HG02623 (cell line): ENCODE data around the gene TBCD.
"Not testable (repeated sequence)": the region's sequence is repeated elsewhere in the genome, so short reads cannot be mapped to it uniquely, and the experiment has no call there.

Experiments used
- ATAC-seq: cut with Tn5 transposase; IDR thresholded peaks from one replicate; pipeline ENCODE4 v1.9.1; 2021; ENCODE audit warnings: moderate library complexity; ENCODE audit not compliant: unreplicated experiment

TBCD gene

DNA sequence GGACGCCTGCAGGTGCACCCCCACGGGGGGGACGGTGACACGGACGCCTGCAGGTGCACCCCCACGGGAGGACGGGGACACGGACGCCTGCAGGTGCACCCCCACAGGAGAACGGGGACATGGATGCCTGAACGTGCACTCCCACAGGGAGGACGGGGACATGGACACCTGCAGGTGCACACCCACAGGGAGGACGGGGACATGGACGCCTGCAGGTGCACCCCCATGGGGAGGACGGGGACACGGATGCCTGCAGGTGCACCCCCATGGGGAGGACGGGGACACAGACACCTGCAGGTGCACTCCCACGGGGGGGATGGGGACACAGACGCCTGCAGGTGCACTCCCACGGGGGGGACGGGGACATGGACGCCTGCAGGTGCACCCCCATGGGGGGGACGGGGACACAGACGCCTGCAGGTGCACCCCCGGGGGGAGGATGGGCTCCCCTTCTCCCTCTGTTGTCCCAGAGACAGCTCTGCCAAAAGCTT lies 213.0 kb downstream of the TBCD start:
- ATAC-seq: no peak

DNA sequence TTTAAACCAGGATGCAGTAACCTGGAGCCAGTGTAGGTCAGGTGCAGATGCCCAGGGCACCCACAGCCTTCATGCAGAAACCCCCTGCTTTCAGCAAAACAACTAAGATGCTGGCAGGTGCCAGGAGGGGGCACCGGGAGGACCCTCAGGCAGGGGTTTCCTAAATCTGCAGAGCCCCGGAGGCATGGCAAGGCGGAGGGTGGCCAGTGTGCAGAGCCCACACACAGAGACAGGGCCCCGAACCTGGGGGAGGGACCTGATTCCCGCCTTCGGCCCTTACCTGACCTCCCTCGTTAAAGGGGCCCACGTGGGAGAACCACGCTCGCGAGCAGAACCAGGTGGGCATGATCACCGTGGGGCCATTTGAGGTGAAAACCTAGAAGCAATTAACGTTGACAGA lies 213.5 kb downstream of the TBCD start:
- ATAC-seq: no peak

DNA sequence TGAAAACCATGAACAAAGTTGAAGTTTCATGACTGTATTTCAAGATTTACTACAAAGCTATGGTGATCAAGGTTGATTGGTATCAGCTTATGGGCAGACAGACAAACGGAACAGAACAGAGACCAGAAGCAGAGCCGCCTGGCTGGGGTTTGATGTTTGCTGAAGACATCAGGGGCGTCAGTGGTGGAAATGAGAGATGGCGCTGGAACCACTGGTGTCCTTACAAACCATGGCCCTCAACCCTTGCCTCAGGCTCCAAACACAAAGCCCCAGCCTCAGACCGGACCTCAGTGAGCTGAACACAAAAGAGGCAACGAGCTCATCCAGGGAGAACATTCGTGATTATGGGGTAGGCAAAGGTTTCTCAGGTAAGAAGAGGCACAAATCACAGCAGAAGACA lies 214.6 kb downstream of the TBCD start:
- ATAC-seq: no peak

DNA sequence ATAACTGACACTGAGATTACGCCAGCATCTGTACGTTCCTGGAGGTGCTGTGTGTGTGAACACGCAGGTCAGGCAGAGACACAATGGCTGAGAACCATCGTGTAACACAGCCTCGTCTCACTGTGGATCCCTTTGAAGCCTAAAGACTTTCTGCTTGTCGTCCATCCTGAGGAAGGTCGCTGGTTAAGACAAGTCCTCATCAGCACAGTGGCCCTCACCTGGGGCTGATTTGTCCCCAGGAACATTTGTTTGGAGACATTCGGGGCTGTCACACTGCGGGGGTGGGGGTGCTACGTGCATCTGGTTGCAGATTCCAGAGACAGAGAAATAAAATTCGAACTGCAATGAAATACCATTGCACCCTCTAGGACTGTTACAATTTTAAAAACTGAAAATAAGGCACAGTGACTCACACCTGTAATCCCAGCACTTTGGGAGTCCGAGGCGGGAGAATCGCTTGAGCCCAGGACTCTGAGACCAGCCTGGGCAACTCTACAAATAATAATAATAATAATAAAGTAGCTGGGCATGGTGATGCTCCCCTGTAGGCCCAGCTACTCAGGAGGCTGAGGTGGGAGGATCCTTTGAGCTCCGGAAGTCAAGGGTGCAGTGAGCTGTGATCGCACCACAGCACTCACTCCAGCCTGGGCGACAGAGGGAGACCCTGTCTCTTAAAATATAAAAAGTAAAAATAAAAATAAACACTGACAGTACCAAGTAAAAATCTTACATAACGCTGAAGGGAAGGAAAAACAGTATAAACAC lies 215.6 kb downstream of the TBCD start:
- no peak for ATAC-seq

DNA sequence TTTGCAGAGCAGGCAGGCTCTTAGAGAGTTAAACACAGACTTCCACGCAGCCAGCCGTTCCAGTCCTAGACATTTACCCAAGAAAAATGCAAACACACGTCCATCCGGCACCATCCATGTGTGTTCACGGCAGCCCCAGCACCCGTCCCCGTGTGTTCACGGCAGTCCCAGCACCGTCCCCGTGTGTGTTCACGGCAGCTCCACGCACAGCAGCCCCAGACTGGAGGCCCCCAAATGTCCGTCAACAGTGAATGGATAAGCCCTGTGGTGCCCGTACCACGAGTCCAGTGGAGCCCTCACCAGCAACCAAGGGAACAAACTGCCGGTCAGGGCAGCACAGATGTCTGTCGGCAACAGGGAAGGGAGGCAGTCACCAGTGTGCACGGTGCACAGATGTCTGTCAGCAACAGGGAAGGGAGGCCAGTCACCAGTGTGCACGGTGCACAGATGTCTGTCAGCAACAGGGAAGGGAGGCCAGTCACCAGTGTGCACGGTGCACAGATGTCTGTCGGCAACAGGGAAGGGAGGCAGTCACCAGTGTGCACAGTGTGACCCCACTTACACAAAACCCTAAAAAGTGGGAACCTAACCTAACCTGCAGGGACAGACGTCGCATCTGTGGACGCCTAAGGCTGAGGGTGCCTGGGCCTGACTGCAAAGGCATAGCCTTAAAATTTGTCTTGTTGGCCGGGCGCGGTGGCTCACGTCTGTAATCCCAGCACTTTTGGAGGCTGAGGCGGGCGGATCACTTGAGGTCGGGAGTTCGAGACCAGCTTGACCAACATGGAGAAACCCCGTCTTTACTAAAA lies 216.4 kb downstream of the TBCD start:
- ATAC-seq: not testable (repeated sequence)

DNA sequence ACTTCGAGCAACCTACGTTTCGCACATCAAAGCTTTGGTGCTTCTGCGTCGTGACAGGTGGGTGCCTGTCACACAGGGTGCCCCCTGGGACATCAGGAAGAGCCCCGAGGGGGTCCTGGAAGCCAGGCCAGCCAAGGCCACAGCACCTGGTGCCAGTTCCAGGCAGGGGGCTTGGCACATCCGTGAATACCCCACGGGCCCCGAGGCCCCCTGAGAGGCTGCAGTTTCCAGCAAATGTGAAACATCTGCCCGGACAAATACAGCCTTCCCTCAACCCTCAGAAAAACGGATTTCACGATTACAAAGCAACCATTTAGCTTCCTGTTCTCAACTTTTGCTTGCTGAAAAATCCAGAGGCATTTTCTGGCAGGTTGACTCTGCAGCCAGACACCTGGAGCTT lies 218.2 kb downstream of the TBCD start:
- no peak for ATAC-seq

DNA sequence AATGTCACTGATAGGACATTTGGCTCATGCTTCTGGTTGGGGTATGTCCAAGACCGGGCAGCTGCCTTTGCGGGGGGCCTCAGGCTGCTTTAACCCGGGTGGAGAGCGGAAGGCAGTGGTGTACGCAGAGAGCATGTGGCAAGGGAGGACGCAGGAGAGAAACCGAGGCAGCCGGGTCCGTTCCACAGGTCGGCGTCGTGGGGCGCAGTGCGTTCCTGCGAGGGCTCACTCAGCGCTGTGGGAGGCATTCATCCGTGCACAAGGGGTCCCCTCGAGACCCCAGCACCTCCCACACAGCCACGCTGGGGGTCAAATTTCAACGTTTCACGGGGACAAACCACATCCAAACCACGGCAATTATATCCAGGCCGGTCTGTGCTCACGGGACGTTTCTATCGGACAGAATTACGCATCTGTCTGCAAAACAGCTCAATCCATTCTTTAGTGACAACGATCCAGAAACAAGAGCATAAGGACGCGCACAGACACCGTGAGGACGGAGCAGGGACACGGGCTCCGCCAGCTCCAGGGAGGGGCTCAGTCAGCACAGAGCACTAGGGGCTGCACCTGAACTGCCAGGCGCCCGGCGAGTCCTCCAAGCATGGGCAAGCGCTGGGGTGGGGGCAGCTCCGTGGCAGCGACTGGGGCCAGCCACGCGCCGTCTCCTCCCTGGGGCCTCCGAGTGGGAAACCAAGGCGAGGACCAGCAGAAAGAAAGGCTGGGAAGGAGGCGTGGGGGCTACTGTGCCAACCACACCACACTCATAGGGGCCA lies 219.1 kb downstream of the TBCD start:
- ATAC-seq: no peak

DNA sequence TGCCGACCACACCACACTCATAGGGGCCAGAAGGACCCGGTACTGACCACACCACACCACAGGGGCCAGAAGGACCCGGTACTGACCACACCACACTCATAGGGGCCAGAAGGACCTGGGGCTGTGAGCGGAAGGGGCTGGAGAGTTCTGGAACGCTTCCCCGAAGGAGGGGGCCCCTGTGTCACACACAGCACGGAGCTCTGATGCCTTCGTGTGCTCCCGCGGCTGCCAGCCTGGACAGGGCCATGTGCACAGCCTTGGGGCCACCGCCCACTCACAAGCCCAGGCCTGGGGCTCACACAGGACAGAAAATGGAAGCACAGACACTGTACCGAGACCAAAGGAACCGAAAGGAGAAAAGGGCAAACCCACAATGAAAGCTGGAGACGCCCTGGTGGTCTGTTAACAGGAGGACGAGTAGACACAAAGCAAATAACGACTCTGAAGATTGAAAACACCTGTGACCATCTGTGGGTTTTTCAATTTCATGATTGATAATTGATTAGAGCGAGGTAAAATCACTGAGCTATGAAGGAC lies 221.0 kb downstream of the TBCD start:
- no peak for ATAC-seq

DNA sequence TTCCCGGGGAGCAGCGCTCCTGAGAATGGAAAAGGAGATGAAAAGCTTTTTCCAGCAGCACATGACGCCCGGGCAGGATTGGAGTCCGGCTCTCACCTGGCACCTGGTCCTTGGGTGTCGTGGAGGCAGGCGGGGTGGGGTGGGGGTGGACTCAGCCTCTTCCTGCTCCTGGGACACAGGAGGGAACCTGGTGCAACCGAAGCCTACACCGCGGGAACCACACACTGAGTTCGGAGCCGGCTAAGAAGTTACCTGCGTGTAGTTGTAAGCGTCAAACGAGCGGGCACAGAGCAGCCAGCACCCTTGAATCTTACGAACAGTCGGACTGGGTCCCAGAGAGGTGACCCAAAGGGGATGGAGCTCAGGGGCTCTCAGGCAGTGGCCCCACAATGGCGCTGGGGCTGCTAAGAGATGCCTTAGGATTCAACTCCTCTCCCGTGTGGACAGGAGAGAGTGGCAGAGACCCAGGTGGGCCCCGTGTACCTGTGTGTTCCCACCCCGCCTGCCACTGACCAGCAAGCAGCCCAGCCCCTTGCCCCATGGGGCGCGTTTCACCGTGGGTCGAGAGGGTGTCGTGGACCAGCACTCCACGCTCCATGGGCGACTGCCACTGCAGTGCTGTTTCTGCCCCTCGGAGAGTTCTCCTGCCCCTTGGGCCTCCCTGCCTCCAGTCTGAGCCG lies 221.7 kb downstream of the TBCD start:
- no peak for ATAC-seq

DNA sequence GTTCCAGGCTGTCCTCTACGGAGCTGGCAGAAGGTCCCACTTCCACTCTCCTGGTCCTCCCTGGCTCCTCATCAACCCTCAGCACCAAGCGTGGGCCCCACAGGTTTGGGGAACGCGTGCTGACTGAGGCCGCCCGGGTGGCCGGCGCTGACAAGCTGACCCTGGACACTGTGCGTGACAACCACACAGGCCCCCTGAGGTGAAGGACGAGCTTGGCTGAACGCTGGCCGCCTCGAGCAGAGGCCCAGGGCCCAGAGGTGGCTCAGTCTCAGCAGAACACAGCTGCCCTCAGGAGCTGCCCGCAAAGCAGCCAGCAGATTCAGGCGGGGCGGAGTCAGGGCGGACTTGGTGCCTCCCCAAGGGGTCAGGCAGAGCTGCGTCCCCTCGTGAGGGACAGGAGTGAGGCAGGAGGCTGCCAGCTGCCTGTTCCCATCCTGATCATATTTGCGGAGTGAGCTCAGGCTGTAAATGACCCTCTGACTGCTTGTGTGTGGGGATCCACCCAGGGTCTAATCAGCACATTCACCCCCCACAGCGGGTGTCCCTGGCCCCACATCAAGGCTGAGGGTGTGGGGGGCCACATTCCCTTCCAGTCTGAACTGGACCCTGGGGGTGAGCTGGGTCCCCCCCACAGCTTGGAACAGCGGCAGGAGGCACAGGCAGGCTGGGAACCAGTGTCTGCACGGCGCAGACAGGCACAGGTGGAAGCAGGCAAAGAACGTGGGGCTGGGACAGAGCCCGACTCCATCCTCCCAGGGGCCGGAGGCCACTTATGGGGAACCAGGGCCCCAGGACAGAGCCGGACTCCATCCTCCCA lies 222.5 kb downstream of the TBCD start:
- ATAC-seq: no peak

DNA sequence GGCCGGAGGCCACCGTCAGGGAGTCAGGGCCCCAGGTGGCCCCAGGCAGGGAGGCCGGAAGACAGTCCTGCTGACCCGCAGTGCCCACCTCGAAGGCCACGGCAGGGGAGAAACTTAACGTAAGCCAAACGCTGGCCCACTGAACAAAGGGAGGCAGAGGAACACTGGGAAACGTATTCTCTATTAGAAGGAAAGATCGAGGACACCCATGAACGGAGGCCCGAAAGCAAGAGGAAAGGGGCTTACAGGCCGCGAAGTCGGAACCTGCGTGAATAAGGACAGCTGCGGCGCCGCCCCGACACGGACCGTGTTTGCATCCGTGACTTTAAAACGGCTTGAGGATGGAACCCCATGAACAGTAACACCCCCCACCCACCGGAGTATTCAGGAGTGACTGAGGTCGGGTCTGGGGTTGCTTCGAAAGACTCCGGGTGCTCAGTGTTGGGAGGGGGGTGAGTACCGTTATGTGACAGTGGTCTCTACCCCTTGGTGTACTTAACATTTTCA lies 225.2 kb downstream of the TBCD start:
- ATAC-seq: no peak

DNA sequence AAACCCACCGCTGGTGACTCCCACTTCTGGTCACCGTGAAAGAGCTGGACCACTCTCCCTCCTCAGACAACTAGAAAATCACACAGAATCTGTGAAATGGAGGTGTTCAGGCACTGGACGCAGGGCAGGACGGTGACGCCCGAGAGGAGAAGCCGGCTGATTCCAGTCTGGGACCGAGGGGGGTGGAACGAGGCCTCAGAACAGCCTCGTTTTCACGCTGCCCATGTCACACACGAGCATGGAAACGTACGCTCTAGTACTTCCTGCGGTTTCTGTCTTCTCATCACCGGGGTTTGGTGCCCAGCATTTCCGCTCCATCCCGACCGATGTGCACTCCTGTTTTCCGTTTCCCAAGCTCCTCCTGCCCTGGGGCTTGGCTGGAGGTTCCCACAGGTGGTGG lies 225.7 kb downstream of the TBCD start:
- ATAC-seq: no peak

DNA sequence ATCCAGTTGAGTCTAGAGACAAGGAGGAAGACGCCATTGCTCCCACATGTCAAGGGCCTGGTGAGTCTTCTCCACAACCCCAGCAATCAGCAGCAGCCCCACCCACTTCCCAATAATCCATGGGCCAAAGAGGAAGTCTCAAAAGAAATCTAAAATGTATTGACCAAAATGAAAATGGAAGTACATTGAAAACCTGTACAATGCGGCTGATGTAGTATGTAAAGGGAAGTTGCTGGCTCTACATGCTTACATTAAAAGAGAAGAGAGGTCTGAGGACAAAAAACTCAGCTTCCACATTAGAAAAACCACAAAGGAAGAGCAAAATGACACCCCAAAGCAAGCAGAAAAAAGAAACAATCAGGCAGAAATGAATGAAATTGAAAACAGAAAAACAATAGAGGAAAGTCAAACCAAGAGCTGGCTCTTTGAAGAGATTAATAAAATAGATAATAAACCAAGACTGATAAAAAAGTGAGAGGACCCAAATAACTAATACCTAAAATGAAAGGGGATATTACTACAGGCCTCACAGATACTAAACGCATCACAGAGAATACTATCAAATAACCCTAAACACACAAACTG lies 227.0 kb downstream of the TBCD start:
- ATAC-seq: no peak

DNA sequence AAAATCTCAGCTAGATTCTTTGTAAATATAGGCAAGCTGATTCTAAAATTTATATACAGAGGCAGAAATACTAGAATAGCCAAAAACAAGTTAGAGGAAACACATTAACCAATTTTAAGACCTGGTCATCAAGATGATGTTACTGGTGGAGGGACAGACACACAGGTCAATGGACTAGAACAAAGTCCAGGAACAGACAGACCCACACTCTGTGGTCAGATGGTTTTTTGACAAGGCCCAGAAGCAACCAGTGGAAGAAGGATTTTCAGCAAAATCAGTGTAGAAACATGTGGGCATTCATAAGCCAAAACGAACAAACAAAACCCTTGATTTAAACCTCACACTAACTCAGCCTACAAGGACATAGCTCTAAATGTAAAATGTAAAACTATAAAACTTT lies 227.9 kb downstream of the TBCD start:
- no peak for ATAC-seq

DNA sequence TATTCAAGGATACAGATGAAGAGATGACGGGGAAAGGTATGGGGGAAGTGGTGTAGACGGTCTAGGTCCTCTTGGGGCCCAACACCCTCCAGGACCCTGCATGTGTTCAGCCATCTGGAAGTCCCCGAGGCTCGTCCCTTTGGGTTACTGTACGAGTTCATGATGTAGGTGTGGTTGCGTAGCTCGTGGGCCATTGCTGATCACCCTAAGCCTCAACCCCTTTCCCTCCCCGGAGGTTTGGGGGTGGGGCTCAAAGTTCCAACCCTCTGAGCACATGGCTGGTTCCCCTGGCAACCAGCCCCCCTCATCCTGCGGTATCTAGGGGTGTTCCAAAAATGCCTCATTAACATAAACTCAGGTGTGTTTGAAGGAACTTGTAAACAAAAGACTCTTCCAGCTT lies 228.8 kb downstream of the TBCD start:
- ATAC-seq: no peak

DNA sequence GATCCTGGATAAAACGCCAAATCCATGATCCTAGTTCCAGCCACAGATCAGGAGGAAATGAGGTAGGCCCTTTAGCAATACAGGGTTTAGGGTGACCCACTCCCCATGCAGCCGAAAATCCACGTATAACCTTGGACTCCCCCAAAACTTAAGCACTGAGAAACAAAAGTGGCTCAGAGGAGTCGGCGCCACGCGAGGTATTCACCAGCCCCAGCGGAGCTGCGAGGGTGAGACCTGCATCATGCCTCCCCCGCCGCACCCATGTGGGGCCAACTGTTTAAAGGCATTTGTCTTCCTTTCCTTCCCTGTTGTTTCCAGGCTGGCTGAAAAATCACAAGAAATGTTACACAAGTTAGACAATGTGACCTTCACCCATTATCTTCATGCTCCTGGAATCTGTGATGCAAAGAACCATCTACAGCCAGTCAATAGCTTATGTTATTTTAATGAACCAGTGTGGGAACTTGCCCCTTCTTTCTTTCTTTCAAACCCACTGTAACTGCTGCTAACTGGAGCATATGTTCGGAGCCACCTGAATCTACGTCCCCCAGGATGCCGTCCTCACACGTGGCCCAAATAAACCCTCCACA lies 229.4 kb downstream of the TBCD start:
- ATAC-seq: no peak

DNA sequence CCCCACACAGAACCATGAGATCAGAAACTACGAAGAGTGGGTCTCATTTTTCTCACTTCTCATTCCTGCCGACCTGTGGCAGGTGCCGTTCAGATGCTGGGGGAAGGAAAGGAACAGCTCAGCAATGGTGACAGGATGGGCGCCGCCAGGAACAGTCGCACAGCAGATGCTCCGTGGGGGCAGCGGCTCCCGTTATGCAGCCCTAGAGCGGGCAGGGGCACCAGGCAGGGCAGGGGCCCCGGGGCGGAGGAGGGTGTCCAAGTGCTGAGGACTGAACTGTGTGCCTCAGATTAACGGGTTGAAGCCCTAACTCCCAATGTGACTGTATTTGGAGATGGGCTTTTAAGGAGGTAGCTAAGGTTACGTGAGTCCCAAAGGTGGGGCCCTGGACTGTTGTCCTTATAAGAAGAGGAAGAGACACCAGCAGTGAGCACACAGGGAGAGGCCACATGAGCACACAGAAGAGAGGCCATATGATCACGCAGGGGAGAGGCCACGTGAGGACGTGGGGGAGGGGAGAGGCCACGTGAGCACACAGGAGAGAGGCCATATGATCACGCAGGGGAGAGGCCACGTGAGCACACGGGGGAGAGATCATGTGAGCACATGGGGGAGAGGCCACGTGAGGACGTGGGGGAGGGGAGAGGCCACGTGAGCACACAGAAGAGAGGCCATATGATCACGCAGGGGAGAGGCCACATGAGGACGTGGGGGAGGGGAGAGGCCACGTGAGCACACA lies 231.8 kb downstream of the TBCD start:
- no peak for ATAC-seq

DNA sequence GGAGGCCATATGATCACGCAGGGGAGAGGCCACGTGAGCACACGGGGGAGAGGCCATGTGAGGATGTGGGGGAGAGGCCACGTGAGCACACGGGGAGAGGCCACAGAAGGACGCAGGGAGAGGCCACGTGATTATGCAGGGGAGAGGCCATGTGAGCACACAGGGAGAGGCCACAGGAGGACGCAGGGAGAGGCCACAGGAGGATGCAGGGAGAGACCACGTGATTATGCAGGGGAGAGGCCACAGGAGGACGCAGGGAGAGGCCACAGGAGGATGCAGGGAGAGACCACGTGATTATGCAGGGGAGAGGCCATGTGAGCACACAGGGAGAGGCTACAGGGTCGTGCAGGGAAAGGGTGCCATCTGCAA lies 232.4 kb downstream of the TBCD start:
- not testable (repeated sequence) for ATAC-seq
